Inflammatory macrophage treated with lipopolysaccharide for 4 hours (primary cell): Measurements from ENCODE around the gene RPRD1B.

Experiments used
- DNase-seq: peaks from one replicate; pipeline ENCODE4 v3.0.0-alpha.2; 2020

RPRD1B gene

GRCh38 chr20:38125157-38126056 lies 91.9 kb downstream of the RPRD1B start:
- DNase-seq, result no peak

- no peak for DNase-seq
These were observed 92.8 kb downstream of the RPRD1B start for GRCh38 chr20:38126146-38126921.

- no peak for DNase-seq
These were observed 93.5 kb downstream of the RPRD1B start for GRCh38 chr20:38126932-38127621.

GRCh38 chr20:38127920-38128528 lies 94.5 kb downstream of the RPRD1B start:
- DNase-seq, result no peak

GRCh38 chr20:38128691-38129090 lies 95.1 kb downstream of the RPRD1B start:
- DNase-seq, result no peak

GRCh38 chr20:38129248-38129865 lies 95.8 kb downstream of the RPRD1B start:
- DNase-seq, result no peak

- DNase-seq, result no peak
These were observed 96.5 kb downstream of the RPRD1B start for GRCh38 chr20:38129893-38130609.

- DNase-seq, result no peak
These were observed 97.4 kb downstream of the RPRD1B start for GRCh38 chr20:38130687-38131587.

GRCh38 chr20:38131588-38132121 lies 98.1 kb downstream of the RPRD1B start:
- DNase-seq, result no peak

GRCh38 chr20:38132156-38132909 lies 98.8 kb downstream of the RPRD1B start:
- no peak for DNase-seq

- DNase-seq, result no peak
These were observed 99.5 kb downstream of the RPRD1B start for GRCh38 chr20:38132910-38133501.

GRCh38 chr20:38133680-38134426 lies 100.3 kb downstream of the RPRD1B start:
- no peak for DNase-seq

GRCh38 chr20:38134427-38135270 lies 101.1 kb downstream of the RPRD1B start:
- DNase-seq, result no peak

- no peak for DNase-seq
These were observed 101.7 kb downstream of the RPRD1B start for GRCh38 chr20:38135271-38135650.

GRCh38 chr20:38135651-38136420 lies 102.3 kb downstream of the RPRD1B start:
- DNase-seq, result no peak

- DNase-seq, result no peak
These were observed 103.1 kb downstream of the RPRD1B start for GRCh38 chr20:38136421-38137245.
